ENCODE results near the gene ACSBG1.

DNA sequence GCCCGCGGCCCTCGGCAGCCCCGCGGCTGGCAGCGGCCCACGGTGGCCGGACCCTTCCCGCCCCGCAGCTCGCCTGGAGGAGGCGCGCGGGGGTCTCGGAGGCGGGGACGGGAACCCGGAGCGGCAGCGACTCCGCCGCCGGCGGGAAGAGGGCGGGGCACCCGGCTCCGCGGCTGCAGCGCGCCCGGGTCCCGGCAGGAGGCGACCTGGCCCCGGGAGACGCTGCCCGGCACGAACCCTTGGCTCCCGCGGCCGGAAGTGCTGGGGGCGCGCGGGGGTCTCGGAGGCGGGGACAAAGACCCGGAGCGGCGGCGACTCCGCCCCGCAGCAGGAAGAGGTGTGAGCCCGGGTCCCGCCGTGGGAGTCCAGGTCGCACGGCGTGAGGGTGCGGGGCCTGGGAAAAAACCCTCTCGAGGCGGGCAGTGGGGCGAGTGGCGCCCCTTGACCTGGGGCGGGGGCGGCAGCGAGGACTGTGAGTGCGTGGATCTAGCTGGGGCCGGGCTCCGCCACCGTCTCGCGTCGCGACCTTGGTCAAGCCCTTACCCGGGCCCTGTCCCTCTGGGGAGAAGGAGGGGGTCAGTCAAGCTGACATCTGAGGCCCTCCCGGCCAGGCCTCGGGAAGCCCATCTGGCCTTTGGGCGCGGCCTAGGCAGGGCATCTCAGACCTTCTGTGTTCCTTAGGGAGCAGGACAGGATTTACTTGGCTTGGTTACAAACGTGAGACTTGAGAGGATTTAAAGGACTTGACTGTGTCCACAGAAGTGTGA, 102.9 kb downstream of the ACSBG1 start, which contains the start of gene CIB2:
- TF ChIP-seq ZNF24 (IDR thresholded peaks at IDR 0.05) (0 out of 2 replicates have a peak, but pooled peaks have one; percentile 37), GABPA (IDR thresholded peaks at IDR 0.05; ENCODE audit: low read depth) (no peak), FOXK2 (IDR thresholded peaks at IDR 0.05) (no peak)

Data from GM12878 (cell line).